NK-92 (cell line): ENCODE data around the gene CDC20B.
"Not testable (repeated sequence)": the region's sequence is repeated elsewhere in the genome, so short reads cannot be mapped to it uniquely, and the experiment has no call there.

Source experiments
- DNase-seq: peaks from one replicate; lab custom pipeline; 2025; ENCODE audit not compliant: unreplicated experiment; lab: John Stamatoyannopoulos, UW

CDC20B gene

GRCh38 chr5:55104946-55105701 is 67.9 kb downstream of the CDC20B start:
- no peak for DNase-seq

GRCh38 chr5:55104036-55104772 is 68.8 kb downstream of the CDC20B start:
- no peak for DNase-seq

GRCh38 chr5:55102348-55102747 is 70.6 kb downstream of the CDC20B start, which contains the start of gene GZMA:
GZMA (plus strand) TSS chr5:55102646; CDS start chr5:55102683, 37 bp downstream.
- no peak for DNase-seq

DNA sequence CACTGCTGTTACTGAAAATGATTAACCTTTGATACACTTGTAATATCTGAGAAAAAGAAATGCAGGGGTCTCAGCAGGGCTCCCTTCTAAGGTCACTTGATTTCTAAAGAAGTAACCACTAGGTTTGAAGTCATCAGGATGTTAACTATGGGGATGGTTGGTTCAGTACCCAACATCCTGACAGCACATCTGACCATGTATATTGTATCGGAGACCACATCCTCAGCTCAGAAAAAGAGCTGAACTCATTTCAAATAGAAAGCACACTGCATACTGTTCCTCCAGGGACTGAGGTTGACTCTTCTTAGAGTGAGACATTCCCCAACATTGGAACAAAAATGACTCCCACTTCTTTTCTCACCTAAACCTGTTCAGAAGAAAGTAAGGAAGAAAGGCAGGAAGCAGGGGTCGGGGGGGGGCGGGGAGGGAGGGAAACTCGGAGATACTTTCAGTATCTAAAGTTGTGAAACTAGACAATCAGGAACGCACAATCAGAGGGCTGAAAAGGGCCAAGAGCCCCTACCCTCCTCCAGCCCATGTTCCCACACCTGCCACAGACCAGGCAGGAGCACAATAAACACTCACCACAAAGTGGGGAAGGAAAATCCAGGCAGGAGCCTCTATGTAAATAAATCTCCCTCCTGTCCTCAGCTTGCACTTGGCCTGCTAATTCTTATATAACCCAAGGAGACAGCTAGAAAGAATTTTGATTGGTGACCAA is 71.3 kb downstream of the CDC20B start:
- no peak for DNase-seq

- DNase-seq, result not testable (repeated sequence)
These were observed 71.8 kb downstream of the CDC20B start for GRCh38 chr5:55101148-55101547.

GRCh38 chr5:55096861-55097260 is 76.1 kb downstream of the CDC20B start:
- no peak for DNase-seq

GRCh38 chr5:55096182-55096581 is 76.8 kb downstream of the CDC20B start:
- no peak for DNase-seq

DNA sequence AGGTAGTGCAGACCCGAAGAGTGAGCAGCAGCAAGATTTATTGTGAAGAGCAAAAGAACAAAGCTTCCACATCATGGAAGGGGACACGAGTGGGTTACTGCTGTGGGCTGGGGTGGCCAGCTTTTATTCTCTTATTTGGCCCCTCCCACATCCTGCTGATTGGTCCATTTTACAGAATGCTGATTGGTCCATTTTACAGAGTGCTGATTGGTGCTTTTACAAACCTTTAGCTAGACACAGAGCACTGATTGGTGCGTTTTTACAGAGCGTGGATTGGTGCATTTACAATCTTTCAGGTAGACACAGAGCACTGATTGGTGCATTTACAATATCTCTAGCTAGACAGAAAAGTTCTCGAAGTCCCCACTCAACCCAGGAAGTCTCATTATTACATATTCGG is 82.0 kb downstream of the CDC20B start:
- DNase-seq, result not testable (repeated sequence)

DNA sequence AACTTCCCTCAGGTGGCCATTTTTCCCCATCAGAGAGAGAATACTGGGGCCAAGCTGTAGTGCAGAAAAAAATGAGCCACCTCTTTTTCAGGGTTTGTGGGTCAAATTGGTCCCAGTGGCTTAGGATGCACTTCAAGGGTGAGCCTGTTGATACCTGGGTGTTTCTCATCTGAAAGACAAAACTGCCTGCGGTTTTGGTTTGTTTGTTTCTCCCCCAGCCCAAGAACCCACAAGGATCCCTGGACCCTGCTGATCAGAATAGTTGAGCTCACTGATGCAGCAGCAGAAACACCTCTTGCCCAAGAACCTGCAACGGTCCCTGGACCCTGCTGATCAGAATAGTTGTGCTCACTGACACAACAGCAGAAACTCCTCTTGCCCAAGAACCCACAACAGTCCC is 83.7 kb downstream of the CDC20B start:
- DNase-seq, result not testable (repeated sequence)

- DNase-seq, result no peak
These were observed 91.4 kb downstream of the CDC20B start for GRCh38 chr5:55081541-55081940.

DNA sequence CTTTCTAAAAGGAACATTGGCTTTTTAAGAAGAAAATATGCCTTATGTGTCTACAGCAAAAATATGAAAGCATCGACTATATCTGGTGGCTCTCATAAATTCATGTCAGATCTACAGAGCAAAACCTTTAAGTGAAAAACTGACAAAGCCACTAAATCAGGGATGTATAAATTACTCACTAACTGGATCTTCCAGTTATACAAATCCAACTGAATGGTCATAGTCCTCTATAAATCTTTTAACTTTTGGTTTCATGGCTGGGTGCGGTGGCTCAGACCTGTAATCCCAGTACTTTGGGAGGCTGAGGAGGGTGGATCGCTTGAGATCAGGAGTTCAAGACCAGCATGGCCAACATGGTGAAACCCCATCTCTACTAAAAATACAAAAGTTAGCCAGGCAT is 99.8 kb downstream of the CDC20B start:
- DNase-seq, result no peak

GRCh38 chr5:55072666-55073065 is 100.3 kb downstream of the CDC20B start:
- no peak for DNase-seq

DNA sequence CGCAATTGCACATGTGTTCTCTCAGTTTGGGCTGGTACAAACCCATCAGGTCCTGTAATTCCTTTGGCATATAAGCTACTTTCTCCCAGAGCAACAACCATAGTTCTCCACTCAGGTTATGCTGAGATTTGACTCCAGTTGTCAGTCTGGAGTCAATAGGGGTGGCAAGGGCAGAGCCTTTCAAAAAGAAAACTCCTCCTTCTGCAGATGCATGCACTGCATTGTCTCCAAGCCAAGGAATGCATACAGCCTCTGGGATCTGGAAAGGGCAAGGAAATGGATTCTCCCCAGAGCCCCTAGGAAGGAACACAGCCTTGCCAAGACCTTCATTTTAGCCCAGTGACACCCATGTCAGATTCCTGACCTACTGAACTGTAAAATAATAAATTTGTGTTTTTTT is 101.6 kb downstream of the CDC20B start:
- DNase-seq, result no peak

DNA sequence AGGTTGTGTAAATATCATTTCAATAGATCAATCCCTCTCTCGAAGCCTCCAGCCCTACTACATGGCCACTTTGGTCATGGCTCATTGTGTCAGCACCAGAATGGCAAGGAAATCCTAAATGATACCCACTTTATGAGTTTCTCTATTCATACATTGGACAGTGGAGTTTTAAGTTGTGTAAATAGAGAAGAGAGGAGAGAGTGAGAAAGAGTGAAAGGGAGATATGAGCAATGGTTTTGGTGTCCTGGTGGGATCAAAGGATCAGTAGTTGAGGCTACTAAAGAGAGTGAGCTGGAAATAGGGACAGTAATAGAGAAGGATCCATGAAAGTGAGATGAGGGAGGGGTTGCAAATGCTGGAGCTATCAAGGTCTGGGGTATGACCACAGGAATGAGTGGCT is 102.0 kb downstream of the CDC20B start:
- DNase-seq, result no peak

DNA sequence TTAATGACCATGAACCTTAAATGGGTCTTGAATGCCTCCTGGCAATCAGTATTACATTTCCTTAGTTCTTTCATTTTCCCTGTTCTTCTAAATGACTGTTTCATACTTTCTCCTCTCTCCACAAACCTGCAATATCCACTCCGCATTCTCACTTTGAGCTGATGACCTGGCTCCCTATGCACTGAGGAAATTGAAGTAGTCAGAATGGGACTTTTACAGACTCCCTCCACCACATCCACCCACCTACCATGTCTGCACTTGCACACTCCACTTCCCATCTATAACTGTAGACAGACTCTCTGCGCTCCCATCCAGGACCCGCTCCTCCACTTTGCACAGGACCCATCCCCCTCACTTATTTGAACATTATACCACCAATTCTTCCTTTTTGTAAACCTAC is 106.7 kb downstream of the CDC20B start:
- no peak for DNase-seq

DNA sequence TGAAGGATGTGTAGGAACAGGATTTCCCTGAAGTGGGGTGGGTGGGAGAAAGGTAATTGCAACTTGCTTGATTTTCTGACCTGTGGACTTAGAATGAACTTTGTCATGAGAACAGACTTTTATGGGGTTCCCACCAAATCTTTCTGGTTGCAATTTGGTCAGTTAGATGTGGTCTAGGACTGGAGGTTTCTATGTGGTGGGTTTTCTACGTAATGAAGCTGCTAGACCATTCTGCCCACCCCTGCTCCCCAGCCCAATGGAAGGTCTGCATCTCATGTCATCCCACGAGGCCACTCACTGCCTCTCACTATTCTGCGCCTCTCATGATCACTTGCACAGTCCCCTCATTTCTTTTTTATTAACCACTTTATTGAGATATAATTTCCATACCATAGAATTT is 108.5 kb downstream of the CDC20B start:
- no peak for DNase-seq

- DNase-seq, result no peak
These were observed 109.1 kb downstream of the CDC20B start for GRCh38 chr5:55063899-55064298.

DNA sequence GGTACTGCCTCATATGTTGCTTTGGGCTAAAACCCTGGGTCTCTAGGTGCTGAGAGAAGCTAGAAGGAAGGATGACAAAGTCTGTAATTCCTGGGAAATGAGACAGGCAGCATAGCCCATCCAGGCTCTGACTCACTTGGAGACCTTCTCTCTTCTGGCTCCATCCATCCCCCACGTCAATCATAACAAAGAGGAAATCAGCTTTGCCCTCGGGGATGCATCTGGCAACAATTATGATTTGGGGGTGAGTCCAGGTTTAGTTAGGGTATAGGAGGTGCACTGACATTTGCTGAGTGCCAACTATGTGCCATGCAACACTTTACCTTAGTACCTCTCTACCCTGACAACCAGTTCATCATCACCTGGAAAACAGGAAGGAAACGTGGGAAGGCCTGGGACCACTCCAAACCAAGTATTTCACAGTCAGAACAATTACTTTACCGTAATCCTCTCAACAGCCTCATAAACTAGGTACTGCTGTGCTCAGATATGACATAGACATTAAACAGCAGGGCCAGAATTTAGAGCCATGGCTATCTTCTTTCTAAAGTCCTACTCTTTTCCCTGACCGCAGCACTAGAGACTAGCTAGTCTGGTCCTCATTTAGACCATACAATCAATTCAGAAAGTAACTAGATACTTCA is 109.6 kb downstream of the CDC20B start:
- no peak for DNase-seq
